GM21447 (cell line): ENCODE data around the gene MLLT6.

Source experiments
- ATAC-seq: cut with Tn5 transposase; IDR thresholded peaks from one replicate; pipeline ENCODE4 v1.9.1; 2021; ENCODE audit not compliant: unreplicated experiment

Gene MLLT6

DNA sequence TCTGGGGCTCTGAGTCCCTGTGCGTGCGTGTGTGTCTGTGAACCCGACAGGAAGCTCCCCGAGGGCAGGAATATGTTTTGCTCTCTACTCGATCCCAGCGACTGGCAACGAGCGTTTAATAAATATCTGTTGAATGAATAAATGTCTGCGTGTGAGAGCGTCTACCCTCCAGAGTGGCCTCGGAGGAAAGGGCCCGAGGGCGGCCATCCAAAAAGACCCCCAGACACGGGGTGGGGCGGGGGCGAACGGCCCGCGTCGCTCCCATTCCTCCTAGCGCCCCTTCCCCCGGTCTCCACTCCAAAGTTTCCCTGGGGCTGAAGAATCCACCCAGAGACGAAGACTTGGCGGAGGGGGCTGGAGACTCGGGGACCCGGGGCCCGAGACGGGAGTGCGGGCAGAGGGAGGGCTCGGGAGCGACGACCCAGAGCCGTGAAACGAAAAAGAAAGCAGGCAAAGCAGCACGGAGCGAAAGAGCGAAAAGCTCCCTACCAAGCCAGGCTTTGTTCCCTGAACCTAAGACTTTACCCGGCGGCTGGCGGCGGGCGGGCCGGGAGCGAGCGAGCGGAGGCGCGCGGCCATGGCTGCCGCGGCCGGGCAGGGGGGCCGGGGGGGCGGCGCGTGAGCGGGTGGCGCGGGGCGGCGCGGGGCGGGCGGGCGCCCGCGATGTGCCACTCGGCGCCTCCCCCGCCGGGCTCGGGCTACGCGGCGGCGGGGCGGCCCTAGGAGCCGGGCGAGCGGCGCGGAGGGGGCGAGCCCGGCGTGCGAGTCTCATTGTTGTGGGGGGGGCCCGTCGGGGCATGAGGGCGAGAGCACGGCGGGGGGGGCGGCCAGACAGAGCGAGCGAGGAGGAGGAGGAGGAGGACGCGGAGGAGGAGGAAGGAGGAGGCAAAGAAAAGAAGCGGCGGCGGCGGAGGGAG lies at the start of gene MLLT6:
Gene MLLT6 (plus strand): TSS at position 668 of the 917 bp plus-strand sequence. CDS start 360 bp downstream, outside the sequence.
- no peak for ATAC-seq

- ATAC-seq: no peak
Measured at GRCh38 chr17:38656959-38657823, 47.9 kb upstream of the MLLT6 start.

- no peak for ATAC-seq
Measured at GRCh38 chr17:38657824-38658740, 47.0 kb upstream of the MLLT6 start.

DNA sequence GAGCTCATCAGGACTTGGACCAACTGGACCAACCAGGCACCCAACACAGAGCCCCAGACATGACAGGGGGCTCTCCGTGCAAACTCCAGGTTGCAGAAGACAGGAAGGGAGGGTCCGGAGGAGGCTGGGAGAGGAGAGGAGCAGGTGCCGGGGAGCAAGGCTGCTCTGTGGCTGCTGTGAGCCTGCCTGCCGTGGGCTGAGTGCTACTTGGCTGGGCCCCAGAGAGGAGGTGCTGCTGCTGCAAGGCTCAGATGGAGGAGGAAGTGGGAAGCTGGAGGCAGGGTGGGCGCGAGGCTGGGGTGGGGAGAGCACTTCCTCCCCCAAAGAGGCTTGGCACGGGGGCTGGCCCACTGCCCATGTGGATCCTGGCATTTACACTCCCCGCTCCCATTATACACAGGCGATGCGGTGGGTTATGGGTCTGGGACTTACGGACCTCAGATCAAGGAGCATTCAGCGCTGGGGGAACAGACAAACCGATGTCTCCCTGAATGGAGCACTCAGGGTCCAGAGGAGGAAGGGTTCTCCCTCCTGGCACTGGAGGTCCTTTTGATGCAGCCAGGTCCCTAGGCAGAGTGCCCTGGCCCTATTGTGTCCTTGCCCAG lies 46.2 kb upstream of the MLLT6 start:
- no peak for ATAC-seq

- no peak for ATAC-seq
Measured at GRCh38 chr17:38659415-38659814, 45.7 kb upstream of the MLLT6 start.

DNA sequence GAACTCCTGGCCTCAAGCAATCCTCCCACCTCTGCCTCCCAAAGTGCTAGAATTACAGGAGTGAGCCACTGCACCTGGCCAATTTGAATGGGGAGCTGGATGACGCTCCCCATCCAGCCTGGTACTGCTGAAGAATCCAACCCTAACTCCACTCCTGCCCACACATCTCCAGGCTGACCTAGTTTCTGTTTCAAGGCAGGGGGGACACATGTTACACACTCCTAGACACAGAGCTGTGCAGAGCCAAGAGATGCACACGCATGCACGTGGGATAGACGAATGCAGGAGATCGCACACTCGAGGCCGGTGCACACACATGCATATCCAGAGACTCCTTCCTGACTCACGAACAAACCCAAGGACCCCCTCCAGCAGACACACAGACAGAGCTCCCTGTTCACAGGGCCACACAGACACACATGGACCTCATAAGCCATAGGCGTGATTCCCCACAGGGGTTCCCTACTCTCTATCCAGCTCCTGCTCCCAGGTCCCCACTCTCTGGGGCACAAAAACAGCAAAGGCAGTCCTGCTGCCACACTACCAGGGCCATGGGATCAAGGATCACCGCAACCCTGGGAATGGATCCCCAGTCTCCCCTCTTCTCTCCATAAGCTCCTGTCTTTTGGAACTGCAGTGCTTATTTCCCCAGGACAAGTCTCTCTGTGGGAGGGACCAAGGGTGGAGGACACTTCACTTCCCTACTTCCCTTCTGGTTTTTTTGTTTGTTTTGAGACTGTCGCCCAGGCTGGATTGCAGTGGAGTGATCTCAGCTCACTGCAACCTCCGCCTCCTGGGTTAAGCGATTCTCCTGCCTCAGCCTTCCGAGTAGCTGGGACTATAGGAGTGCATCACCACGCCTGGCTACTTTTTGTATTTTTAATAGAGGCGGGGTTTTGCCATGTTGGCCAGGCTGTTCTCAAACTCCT lies 44.7 kb upstream of the MLLT6 start:
- ATAC-seq: no peak

GRCh38 chr17:38663125-38663751 lies 41.8 kb upstream of the MLLT6 start:
- no peak for ATAC-seq

DNA sequence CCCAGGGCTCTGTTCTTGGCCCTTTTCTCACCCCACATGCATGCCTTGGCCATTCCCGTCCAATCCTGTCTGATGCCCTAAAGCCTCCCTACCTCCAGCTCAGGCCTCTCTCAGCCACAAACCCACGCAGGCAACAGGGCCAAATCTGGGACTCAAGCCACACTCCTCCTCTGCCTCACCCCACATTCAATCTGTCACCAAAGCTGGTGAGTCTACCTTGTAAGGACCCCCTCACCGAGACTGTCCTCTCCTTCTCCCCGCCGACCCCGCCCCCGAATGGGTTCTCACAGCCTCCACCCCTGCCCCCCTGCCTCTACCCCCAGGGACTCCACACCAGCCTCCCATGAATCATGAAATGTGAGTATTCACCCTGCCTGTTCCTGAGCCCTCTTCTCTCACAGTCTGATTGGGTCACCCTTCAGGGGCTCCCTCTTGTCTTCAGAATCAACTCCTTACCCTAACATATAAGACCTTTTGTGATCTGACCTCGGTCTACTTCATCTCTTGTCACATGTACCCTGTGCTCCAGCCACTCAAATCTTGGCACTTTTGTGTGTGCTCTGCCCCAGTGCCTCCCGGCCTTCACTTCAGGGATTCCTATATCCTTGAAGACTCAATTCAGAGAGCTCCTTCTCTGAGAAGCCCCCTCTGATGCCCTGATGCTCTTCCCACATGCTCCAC lies 41.0 kb upstream of the MLLT6 start:
- no peak for ATAC-seq

DNA sequence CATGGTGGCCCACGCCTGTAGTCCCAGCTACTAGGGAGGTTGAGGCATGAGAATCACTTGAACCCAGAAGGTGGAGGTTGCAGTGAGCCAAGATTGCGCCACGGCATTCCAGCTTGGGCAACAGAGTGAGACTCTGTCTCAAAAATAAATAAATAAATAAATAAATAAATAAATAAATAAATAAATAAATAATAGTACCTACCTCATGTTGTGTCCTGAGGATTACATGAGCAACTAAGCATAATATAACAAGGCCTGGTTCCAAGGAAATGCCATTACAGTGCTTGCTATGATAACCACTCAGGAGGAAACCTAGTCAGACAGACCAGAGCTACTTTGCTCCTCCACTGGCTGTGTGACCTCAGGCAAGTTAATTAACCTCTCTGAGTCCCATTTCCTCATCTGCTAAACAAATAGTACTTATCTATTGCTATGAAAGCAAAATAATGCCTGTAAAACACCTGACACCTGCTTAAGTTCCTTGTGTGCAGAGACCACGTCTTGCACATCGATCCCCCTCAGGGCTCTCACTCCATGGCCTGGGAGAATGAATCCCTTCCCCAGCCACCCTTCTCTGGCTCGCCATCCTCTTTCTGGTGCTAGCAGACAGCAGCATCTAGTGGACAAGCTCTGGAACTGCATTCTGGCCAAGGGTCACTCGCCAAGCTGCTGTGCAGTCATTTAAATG lies 37.8 kb upstream of the MLLT6 start:
- no peak for ATAC-seq

GRCh38 chr17:38667787-38668122 lies 37.3 kb upstream of the MLLT6 start:
- ATAC-seq: no peak

- ATAC-seq: no peak
Measured at GRCh38 chr17:38669520-38669919, 35.6 kb upstream of the MLLT6 start.

GRCh38 chr17:38671939-38672720 lies 32.9 kb upstream of the MLLT6 start:
- ATAC-seq: no peak

DNA sequence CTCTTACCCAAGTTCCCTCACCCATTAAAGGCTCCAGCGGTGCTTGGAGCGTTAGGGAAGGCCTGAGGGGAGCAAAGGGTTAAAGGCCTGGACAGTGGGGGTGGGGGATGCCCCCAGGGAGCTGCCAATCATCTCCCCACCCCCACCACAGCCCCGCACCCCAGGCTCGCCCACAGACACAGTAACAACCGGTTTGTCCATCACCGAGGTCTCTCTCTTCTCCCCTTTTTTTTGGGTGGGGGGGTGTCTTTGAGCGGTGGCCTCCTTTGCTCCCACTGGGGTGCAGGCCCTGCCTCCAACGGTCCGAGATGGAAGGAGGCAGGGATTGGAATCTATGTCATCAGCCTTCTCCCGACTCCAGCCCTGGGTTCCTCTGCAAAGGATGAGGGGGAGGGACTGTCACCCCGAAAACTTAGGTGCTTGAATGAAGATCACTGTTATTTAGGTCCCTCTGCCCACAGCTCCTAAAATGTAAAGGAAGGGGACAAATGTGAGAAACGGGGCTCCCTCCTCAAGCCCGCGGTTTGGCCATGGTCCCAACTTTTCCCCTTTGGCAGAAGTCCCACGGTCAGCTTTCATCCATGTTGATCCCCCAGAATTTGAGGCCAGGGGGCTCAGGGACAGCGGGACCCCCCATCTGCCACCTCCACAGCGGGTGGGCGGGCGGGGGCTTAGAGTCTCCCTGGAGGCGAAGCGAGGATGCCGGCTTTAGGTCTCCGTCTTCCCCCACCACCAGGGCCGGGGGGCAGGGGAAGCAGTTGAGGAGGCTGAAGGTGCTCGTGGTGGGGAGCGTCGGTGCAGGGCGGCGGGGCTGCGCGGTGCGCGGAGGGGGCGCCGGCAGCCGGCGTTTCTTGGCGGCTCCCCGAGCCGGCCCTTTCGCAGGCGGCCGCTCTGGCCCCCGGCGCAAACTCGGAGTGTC lies 32.0 kb upstream of the MLLT6 start:
- no peak for ATAC-seq

DNA sequence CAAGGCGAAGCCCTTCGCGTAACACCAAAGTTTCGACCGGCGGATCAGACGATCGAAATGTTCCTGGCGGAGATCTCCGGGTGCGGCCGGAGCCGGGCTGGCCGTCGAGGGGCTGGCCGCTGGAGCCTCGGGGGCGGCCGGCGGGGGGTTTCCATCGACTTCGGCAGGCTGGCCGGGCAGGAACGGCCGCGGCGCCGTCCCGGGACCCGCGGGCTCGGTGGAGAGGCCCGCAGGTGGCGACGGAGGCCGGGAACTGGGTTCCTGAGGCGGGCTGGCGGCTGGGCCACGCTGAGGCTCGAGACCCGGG lies 31.4 kb upstream of the MLLT6 start:
- ATAC-seq: no peak

DNA sequence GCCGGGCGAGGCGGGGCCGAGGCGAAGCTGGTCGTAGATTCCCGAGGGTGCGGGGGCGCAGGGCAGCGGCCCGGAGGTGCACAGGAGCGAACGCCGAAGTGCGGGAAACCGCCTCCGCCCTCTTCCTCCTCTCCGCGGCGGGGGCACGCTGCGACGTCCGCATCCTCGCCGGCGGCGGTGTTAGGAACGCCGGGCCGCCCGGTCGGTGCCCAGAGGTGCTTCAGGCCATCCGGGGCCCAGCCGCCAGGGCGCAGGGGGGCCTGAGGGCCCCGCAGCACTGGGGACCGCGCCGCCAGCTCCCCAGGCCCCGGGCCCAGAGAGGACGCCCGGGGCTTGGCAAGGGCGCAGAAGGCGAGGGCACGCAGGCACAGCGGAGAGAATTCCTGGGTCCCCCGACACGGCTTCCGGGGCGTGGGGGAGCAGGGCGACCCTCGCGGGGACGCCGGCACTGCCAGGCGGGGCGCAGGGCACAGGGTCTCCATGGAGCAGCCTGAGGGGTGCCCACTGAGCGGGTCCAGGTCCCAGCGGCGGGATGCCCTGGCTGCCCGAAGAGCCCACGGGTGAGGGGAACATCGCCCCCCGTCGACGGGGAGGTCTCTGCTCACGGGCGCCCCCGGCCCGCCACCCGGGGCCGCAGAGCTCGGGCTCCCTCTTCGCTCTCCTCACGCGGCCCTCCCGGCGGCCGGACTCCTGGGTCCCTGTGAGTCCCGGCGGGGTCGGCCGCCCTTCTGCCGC lies 30.9 kb upstream of the MLLT6 start:
- ATAC-seq: peak; percentile 14
